Tibial artery (tissue), 4 donors: ENCODE data around the gene DDX18.

Experiments
- DNase-seq, 2 donors: peaks; one replicate each; pipeline ENCODE4 v3.0.0-alpha.2; 2019
- H3K27ac ChIP-seq, 2 donors: fragments of 200-600 bp; sonication (generic) in 1 of 2; 1 replicate in 1 of 2; 2 replicates in 1 of 2; pipeline ENCODE4 v1.5.1; 2018 to 2019; ENCODE audit warnings: mild to moderate bottlenecking in 1 of 2
- H3K27me3 ChIP-seq, 2 donors: fragments of 200-600 bp; sonication (generic) in 1 of 2; one replicate each; pipeline versions ENCODE4 v1.5.1 to v1.6.0; 2016 to 2019
- H3K36me3 ChIP-seq, 3 donors: fragments of 200-600 bp; sonication (generic) in 2 of 3; one replicate each; pipeline ENCODE4 v1.5.1; 2016 to 2019; ENCODE audit warnings: mild to moderate bottlenecking in 2 of 3
- H3K4me1 ChIP-seq, 4 donors: fragments of 200-600 bp; sonication (generic) in 2 of 4; 1 replicate in 3 of 4; 2 replicates in 1 of 4; pipeline ENCODE4 v1.5.1; 2016 to 2019
- H3K4me3 ChIP-seq, 2 donors: fragments of 200-600 bp; sonication (generic) in 1 of 2; 1 replicate in 1 of 2; 2 replicates in 1 of 2; pipeline ENCODE4 v1.5.1; 2018 to 2019; ENCODE audit warnings: mild to moderate bottlenecking in 2 of 2
- H3K9me3 ChIP-seq, 3 donors: fragments of 200-600 bp; sonication (generic) in 1 of 3; one replicate each; pipeline ENCODE4 v1.5.1; 2016 to 2019
- intact Hi-C: fragments of 100-400 bp; cut with DNase I; formaldehyde crosslinking; loops from one replicate; pipeline ENCODE4 v1.15.0; 2023; ENCODE audit warnings: low total_unique reads
- TF ChIP-seq, protein P1 (sequence below), 2 experiments: fragments of 200-600 bp in 1 of 2; fragments of 450-650 bp in 1 of 2; IDR thresholded peaks; one replicate each; pipeline ENCODE4 v1.5.1; 2017 to 2019; ENCODE audit warnings: antibody characterized with exemption in 2 of 2, mild to moderate bottlenecking in 1 of 2, moderate library complexity in 1 of 2

Gene DDX18

GRCh38 chr2:117853316-117853715 lies 38.8 kb downstream of the DDX18 start:
- no peak overlapping the region for H3K4me3 ChIP-seq
- TF ChIP-seq, protein P1, sequence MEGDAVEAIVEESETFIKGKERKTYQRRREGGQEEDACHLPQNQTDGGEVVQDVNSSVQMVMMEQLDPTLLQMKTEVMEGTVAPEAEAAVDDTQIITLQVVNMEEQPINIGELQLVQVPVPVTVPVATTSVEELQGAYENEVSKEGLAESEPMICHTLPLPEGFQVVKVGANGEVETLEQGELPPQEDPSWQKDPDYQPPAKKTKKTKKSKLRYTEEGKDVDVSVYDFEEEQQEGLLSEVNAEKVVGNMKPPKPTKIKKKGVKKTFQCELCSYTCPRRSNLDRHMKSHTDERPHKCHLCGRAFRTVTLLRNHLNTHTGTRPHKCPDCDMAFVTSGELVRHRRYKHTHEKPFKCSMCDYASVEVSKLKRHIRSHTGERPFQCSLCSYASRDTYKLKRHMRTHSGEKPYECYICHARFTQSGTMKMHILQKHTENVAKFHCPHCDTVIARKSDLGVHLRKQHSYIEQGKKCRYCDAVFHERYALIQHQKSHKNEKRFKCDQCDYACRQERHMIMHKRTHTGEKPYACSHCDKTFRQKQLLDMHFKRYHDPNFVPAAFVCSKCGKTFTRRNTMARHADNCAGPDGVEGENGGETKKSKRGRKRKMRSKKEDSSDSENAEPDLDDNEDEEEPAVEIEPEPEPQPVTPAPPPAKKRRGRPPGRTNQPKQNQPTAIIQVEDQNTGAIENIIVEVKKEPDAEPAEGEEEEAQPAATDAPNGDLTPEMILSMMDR (IDR thresholded peaks at IDR 0.05): no peak

GRCh38 chr2:117853873-117854272 lies 39.4 kb downstream of the DDX18 start:
- Histone ChIP-seq H3K36me3 (no peaks in the 10 kb centered on the region), H3K27me3 (peaks cover 0 to 23% of the 10 kb centered on the region in 2 donors), H3K4me3 (no peak overlapping the region), H3K9me3 (peaks cover 0 to 2% (median 0%) of the 10 kb centered on the region in 3 donors), H3K4me1 (no peaks in the 10 kb centered on the region), H3K27ac (no peak overlapping the region)
- TF ChIP-seq, protein P1 (IDR thresholded peaks at IDR 0.05): no peak
- intact Hi-C loops: no loop called here
- no peak for DNase-seq

More at GRCh38 chr2:117853316-117853715, 38.8 kb downstream of the DDX18 start:
- DNase-seq: no peak
- Histone ChIP-seq H3K4me1 (no peaks in the 10 kb centered on the region), H3K27ac (no peak overlapping the region), H3K9me3 (no peaks in the 10 kb centered on the region), H3K27me3 (peaks cover 0 to 19% of the 10 kb centered on the region in 2 donors), H3K36me3 (no peaks in the 10 kb centered on the region)
- intact Hi-C loops: no loop called here

GRCh38 chr2:117854610-117855009 lies 40.1 kb downstream of the DDX18 start:
- Histone ChIP-seq H3K9me3 (peaks cover 0 to 9% (median 0%) of the 10 kb centered on the region in 3 donors), H3K36me3 (no peaks in the 10 kb centered on the region), H3K4me1 (no peaks in the 10 kb centered on the region), H3K27me3 (peaks cover 0 to 31% of the 10 kb centered on the region in 2 donors), H3K27ac (no peak overlapping the region), H3K4me3 (no peak overlapping the region)
- intact Hi-C loops: no loop called here
- DNase-seq: no peak
- TF ChIP-seq, protein P1 (IDR thresholded peaks at IDR 0.05): no peak

- H3K9me3 ChIP-seq: peaks cover 0 to 18% (median 0%) of the 10 kb centered on the region in 3 donors
- DNase-seq: no peak
- intact Hi-C loops: no loop called here
- no peaks in the 10 kb centered on the region for H3K36me3 ChIP-seq
- no peak overlapping the region for H3K4me3 ChIP-seq
- H3K27ac ChIP-seq: no peak overlapping the region
- H3K4me1 ChIP-seq: no peaks in the 10 kb centered on the region
- TF ChIP-seq, protein P1 (IDR thresholded peaks at IDR 0.05): no peak
- H3K27me3 ChIP-seq: peaks cover 0 to 34% of the 10 kb centered on the region in 2 donors
Observed at GRCh38 chr2:117855886-117856285, 41.4 kb downstream of the DDX18 start.

DNA sequence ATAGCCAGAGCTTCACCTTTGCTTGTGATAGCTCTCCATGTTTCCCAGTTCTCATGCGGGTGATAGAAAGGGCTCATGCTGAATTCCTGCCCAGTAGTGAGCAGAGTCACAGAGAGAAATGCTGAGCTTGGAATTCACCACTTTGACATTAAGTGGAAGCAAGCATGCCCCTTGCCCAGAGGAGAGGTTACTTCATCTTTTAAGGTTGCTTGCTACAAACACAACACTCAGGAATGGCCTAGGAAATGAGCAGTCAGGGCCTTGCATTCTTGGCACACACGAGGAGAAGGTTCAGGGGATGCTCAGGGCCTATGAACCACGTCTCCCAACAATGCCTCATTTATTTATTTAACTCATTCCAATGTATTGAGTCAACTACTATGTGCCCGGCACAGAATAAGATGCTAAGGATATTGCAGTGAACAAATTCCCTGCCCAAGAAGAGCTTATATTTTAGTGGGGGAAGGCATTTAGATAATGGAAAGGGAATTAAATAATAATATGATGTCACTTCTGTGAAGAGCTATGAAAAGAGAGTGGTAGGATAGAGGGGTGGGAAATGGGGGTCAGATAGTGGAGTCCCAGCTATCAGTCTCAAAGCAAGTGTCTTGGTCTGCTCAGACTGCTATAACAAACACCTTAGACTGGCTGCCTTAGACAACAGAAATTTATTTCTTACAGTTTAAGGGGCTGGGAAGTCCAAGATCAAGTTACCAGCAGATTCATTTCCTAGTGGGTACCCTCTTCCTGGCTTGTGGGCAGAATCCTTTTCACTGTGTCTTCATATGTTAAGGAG lies 42.1 kb downstream of the DDX18 start:
- Histone ChIP-seq H3K4me1 (no peaks in the 10 kb centered on the region), H3K36me3 (no peaks in the 10 kb centered on the region), H3K27me3 (peaks cover 0 to 34% of the 10 kb centered on the region in 2 donors), H3K4me3 (no peak overlapping the region), H3K9me3 (peaks cover 0 to 18% (median 0%) of the 10 kb centered on the region in 3 donors), H3K27ac (no peak overlapping the region)
- DNase-seq: no peak
- intact Hi-C loops: no loop called here
- TF ChIP-seq, protein P1 (IDR thresholded peaks at IDR 0.05): no peak
